Fibroblast of upper back skin (primary cell): ENCODE measurements around the gene C10orf120.

ENCODE experiments used
- DNase-seq: peaks from one replicate; pipeline ENCODE4 v3.0.0-alpha.2; 2013

Gene C10orf120

DNA sequence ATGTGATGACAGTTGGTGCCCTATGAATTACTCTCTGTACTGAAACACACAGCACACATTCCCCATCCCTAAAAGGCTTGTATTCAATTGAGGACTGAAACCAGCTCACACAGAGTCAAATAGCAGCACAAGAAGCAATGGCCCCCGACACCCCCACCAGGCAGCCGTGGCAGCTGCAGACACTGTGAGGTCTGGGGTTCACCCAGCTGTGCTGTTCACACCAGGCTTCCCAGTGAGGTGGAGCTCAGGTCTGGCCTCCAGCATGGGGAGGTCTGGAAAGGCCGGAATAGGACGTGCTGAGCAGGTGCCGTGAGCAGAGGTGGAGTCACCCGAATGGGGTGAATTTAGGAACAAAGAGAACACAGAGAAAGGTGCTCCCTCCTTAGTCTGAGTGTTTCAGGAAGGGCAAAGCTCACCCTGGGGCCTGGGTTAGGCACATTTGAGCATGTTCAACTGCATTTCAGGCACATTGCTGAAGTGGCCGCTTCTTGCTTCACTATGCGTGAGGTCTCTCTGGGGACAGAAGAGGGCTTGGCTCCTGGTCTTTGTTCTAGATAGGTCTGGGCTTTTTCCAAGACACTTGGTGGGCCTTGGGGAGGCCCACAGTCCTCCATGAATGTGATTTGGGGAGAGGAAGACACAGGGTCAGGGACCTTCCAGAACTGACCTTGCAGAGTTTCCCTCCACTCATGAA lies 41.1 kb downstream of the C10orf120 start:
- DNase-seq: no peak

- DNase-seq: no peak
Measured at GRCh38 chr10:122657729-122658128, 41.9 kb downstream of the C10orf120 start.

- no peak for DNase-seq
Measured at GRCh38 chr10:122657255-122657654, 42.4 kb downstream of the C10orf120 start.

DNA sequence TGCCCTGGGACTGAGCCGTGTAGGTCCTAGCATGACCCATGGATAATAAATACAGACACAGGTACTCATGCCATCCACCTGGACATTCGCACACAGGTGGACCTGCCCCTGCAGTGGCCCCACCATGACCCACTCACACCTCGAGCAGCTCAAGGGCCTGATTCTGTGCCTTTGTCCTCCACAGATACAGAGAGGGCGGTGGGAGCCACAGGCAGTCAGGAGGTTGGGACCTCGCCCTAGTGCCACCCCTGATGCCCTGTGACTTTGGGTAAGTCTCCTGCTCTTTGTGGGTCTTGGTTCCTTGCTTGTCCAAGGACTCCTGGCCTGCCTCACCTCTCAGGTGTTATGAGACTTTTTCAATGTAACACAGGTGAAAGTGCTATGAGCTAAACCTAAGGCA lies 42.9 kb downstream of the C10orf120 start:
- DNase-seq: no peak

DNA sequence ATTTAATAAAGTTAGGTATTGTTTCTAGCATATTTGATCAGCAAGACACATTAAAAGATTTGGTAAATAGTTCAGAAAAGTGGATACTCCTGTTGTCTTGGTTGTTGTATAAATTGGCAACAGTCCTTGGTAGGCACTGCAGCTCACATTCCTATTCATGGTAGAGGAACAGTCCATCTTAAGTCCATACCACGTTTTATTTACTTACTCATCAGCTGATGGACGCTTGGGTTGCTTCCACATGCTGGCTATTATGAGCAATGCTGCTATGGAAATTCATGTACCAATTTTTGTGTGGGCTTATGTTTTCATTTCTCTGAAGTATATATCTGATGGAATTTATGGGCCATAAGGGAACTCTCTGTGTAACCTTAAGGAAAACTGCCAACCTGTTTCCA lies 43.3 kb downstream of the C10orf120 start:
- DNase-seq: no peak

- DNase-seq: no peak
Measured at GRCh38 chr10:122655524-122656307, 43.9 kb downstream of the C10orf120 start.

GRCh38 chr10:122650331-122650730 lies 49.3 kb downstream of the C10orf120 start:
- no peak for DNase-seq

- no peak for DNase-seq
Measured at GRCh38 chr10:122649903-122650302, 49.7 kb downstream of the C10orf120 start.

DNA sequence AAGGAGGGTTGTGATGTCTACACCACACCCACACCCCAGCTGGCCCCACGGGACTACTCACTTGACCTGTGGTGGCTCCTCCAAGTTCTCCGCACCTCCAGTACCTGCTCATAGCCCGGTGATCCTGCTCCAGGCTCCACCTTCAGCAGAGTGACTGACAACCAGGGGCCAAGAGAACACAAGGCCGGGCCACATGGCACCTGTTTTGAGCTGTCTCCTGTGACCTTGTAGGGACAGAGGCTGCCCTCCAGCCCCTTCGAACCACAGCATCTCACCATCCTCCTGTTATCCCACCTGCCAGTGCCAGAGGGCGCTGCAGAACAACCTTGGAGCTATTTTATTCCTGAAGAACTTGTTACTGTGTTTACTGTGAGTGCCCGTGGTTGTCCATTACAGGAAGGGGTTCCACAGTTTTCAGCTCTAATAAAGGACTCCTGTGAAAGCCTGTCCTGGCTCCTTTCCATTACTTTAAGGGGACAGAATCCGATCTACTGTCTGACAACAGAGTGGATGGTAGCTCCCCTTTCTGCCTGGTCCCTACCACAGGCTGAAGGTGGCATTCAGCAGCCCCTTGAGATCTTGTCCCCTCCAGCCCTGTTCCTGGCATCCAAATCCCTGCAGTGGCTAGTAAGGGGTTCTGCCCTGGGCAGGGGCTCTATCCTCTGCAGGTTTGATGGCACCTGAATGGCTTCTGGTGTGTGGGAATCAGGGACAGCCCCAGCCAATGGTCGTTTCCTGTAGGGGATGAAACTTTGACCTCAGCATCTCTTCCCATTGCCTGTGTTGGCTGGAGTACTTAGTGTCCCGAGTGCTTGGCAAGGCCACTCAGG lies 50.8 kb downstream of the C10orf120 start:
- peak; percentile 15 for DNase-seq
